IMR-90 (cell line): ENCODE measurements around the gene HS3ST5.

Experiments
- CEBPB ChIP-seq: IDR thresholded peaks from 2 replicates; pipeline ENCODE4 v1.6.1; 2012; ENCODE audit warnings: low read depth, low read length, improper control_type of control experiment
- FOS ChIP-seq: fragments of 150-350 bp; IDR thresholded peaks from 2 replicates; pipeline ENCODE4 v1.6.1; 2016; ENCODE audit warnings: low read depth, low read length
- MAFK ChIP-seq: IDR thresholded peaks from 2 replicates; pipeline ENCODE4 v1.6.1; 2012; ENCODE audit warnings: low read depth, low read length, improper control_type of control experiment
- POLR2A ChIP-seq: IDR thresholded peaks from 2 replicates; pipeline ENCODE4 v1.6.1; 2012; ENCODE audit warnings: mild to moderate bottlenecking, low read depth, low read length
- TF ChIP-seq, protein P1 (sequence below): conservative IDR thresholded peaks from 2 replicates; pipeline ENCODE4 v1.5.1; 2012; ENCODE audit warnings: mild to moderate bottlenecking, low read depth, low read length, improper control_type of control experiment

- TF ChIP-seq, protein P1, sequence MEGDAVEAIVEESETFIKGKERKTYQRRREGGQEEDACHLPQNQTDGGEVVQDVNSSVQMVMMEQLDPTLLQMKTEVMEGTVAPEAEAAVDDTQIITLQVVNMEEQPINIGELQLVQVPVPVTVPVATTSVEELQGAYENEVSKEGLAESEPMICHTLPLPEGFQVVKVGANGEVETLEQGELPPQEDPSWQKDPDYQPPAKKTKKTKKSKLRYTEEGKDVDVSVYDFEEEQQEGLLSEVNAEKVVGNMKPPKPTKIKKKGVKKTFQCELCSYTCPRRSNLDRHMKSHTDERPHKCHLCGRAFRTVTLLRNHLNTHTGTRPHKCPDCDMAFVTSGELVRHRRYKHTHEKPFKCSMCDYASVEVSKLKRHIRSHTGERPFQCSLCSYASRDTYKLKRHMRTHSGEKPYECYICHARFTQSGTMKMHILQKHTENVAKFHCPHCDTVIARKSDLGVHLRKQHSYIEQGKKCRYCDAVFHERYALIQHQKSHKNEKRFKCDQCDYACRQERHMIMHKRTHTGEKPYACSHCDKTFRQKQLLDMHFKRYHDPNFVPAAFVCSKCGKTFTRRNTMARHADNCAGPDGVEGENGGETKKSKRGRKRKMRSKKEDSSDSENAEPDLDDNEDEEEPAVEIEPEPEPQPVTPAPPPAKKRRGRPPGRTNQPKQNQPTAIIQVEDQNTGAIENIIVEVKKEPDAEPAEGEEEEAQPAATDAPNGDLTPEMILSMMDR = no peak
- TF ChIP-seq POLR2A = no peak
- TF ChIP-seq CEBPB = no peak
- TF ChIP-seq MAFK = no peak
- TF ChIP-seq FOS = no peak
These were observed 65.6 kb downstream of the HS3ST5 start for GRCh38 chr6:114277220-114277619.
